IMR-90 (cell line): ENCODE data around the gene ATG7. TPM values are rescaled to one million over a fixed set of nuclear protein-coding genes. Genes with fewer than 3 reads are reported as not detected.

ENCODE experiments used
- ATAC-seq: fragments of 200-7000 bp; cut with Tn5 transposase; 2 replicates; pipeline ENCODE4 v1.9.1; 2020; ENCODE audit warnings: low read depth, mild to moderate bottlenecking, moderate library complexity
- BruUV-seq: library from RNA; stranded (reverse); fragments of 400-500 nt; replicated peaks from 2 replicates; lab custom pipeline; 2021; lab: Mats Ljungman, UMichigan
- CTCF ChIA-PET: fragments of 300-600 bp; formaldehyde crosslinking; extraction: SDS; loops from one replicate; lab custom pipeline; 2021; ENCODE audit warnings: antibody characterized with exemption; lab: Yijun Ruan, JAX
- POLR2A ChIA-PET: fragments of 300-600 bp; sonication (Branson Sonifier 250); formaldehyde crosslinking; loops from one replicate; lab custom pipeline; 2022; ENCODE audit warnings: antibody characterized with exemption; ENCODE audit not compliant: unreplicated experiment; lab: Charles Lee
- DNase-seq: peaks from one replicate; pipeline ENCODE4 v3.0.0; 2013
- H2AFZ ChIP-seq: replicated peaks from 2 replicates; pipeline ENCODE3; 2013; ENCODE audit warnings: low read length, mild to moderate bottlenecking; ENCODE audit not compliant: poor library complexity
- H2AK5ac ChIP-seq: 2 replicates; pipeline ENCODE4 v1.6.1; 2013; ENCODE audit warnings: low read depth, low read length, inconsistent platforms
- H2AK9ac ChIP-seq: replicated peaks from 2 replicates; pipeline ENCODE3; 2013; ENCODE audit warnings: mild to moderate bottlenecking, low read depth, low read length, moderate library complexity; ENCODE audit not compliant: poor library complexity
- H2BK120ac ChIP-seq: 2 replicates; pipeline ENCODE4 v1.6.1; 2013; ENCODE audit warnings: low read depth, low read length, inconsistent platforms
- H2BK15ac ChIP-seq: 3 replicates; pipeline ENCODE4 v1.6.1; 2013; ENCODE audit warnings: low read depth, low read length, inconsistent platforms
- H2BK20ac ChIP-seq: 2 replicates; pipeline ENCODE4 v1.6.1; 2013; ENCODE audit warnings: low read depth, mild to moderate bottlenecking, inconsistent platforms, low read length, moderate library complexity
- H2BK5ac ChIP-seq: 2 replicates; pipeline ENCODE4 v1.6.1; 2013; ENCODE audit warnings: mild to moderate bottlenecking, low read depth, low read length, inconsistent platforms; ENCODE audit not compliant: poor library complexity, severe bottlenecking
- H3K14ac ChIP-seq: replicated peaks from 2 replicates; pipeline ENCODE4 v1.6.1; 2013; ENCODE audit warnings: low read depth, low read length, inconsistent platforms
- H3K18ac ChIP-seq: 2 replicates; pipeline ENCODE4 v1.6.1; 2013; ENCODE audit warnings: low read depth, low read length, control low read depth
- H3K23ac ChIP-seq: 2 replicates; pipeline ENCODE4 v1.6.1; 2013; ENCODE audit warnings: low read depth, low read length, inconsistent platforms
- H3K27ac ChIP-seq: 2 replicates; pipeline ENCODE4 v1.5.1; 2013; ENCODE audit warnings: mild to moderate bottlenecking, control low read depth, low read length; ENCODE audit not compliant: insufficient read depth
- H3K27me3 ChIP-seq: 2 replicates; pipeline ENCODE4 v1.6.1; 2013; ENCODE audit warnings: low read length; ENCODE audit not compliant: control insufficient read depth, insufficient read depth
- H3K36me3 ChIP-seq: 2 replicates; pipeline ENCODE4 v1.6.1; 2013; ENCODE audit warnings: low read length, mixed read lengths; ENCODE audit not compliant: control insufficient read depth, insufficient read depth
- H3K4ac ChIP-seq: 2 replicates; pipeline ENCODE4 v1.6.1; 2013; ENCODE audit warnings: low read depth, low read length, inconsistent platforms
- H3K4me1 ChIP-seq: 2 replicates; pipeline ENCODE4 v1.6.1; 2013; ENCODE audit warnings: low read length, mixed read lengths; ENCODE audit not compliant: control insufficient read depth, insufficient read depth
- H3K4me2 ChIP-seq: 2 replicates; pipeline ENCODE4 v1.6.1; 2013; ENCODE audit warnings: low read depth, mild to moderate bottlenecking, control low read depth, low read length, moderate library complexity
- H3K4me3 ChIP-seq: 2 replicates; pipeline ENCODE4 v1.5.1; 2013; ENCODE audit warnings: low read depth, mild to moderate bottlenecking, control low read depth, low read length, moderate library complexity; ENCODE audit not compliant: insufficient read depth
- H3K56ac ChIP-seq: 2 replicates; pipeline ENCODE4 v1.6.1; 2013; ENCODE audit warnings: low read length, inconsistent platforms; ENCODE audit not compliant: insufficient read depth; ENCODE audit errors: extremely low read depth
- H3K79me1 ChIP-seq, 2 experiments: 2 replicates each; pipeline ENCODE4 v1.6.1; 2013; ENCODE audit warnings: low read length in 2 of 2, inconsistent platforms in 1 of 2, low read depth in 1 of 2
- H3K9ac ChIP-seq: 2 replicates; pipeline ENCODE4 v1.6.1; 2013; ENCODE audit warnings: low read depth, low read length, control low read depth
- H3K9me1 ChIP-seq: 2 replicates; pipeline ENCODE4 v1.6.1; 2013; ENCODE audit warnings: low read length, inconsistent platforms; ENCODE audit not compliant: insufficient read depth
- H3K9me3 ChIP-seq: 2 replicates; pipeline ENCODE4 v1.6.1; 2013; ENCODE audit warnings: low read length; ENCODE audit not compliant: control insufficient read depth, insufficient read depth
- H4K20me1 ChIP-seq: 2 replicates; pipeline ENCODE4 v1.6.1; 2013; ENCODE audit warnings: low read length, inconsistent platforms; ENCODE audit not compliant: insufficient read depth
- H4K5ac ChIP-seq: 2 replicates; pipeline ENCODE4 v1.6.1; 2013; ENCODE audit warnings: mild to moderate bottlenecking, low read depth, low read length, control low read depth
- H4K8ac ChIP-seq, 2 experiments: 2 replicates each; pipeline ENCODE4 v1.6.1; 2013; ENCODE audit warnings: low read depth in 2 of 2, low read length in 2 of 2, control low read depth in 1 of 2, inconsistent platforms in 1 of 2
- H4K91ac ChIP-seq: 2 replicates; pipeline ENCODE4 v1.6.1; 2013; ENCODE audit warnings: low read depth, low read length, inconsistent platforms; ENCODE audit not compliant: insufficient read depth
- BHLHE40 ChIP-seq: fragments of 150-350 bp; IDR thresholded peaks from 2 replicates; pipeline ENCODE4 v1.6.1; 2016; ENCODE audit warnings: mild to moderate bottlenecking, low read depth, low read length
- CHD1 ChIP-seq: IDR thresholded peaks from 2 replicates; pipeline ENCODE4 v1.6.1; 2012; ENCODE audit warnings: low read depth, low read length, improper control_type of control experiment
- CTCF ChIP-seq: conservative IDR thresholded peaks from 2 replicates; pipeline ENCODE4 v1.5.1; 2012; ENCODE audit warnings: mild to moderate bottlenecking, low read depth, low read length, improper control_type of control experiment
- ELK1 ChIP-seq: fragments of 150-350 bp; IDR thresholded peaks from 2 replicates; pipeline ENCODE4 v1.6.1; 2016; ENCODE audit warnings: low read depth, mild to moderate bottlenecking, low read length, moderate library complexity, borderline replicate concordance
- FOS ChIP-seq: fragments of 150-350 bp; IDR thresholded peaks from 2 replicates; pipeline ENCODE4 v1.6.1; 2016; ENCODE audit warnings: low read depth, low read length
- MAFK ChIP-seq: IDR thresholded peaks from 2 replicates; pipeline ENCODE4 v1.6.1; 2012; ENCODE audit warnings: low read depth, low read length, improper control_type of control experiment
- MAZ ChIP-seq: IDR thresholded peaks from 2 replicates; pipeline ENCODE4 v1.6.1; 2012; ENCODE audit warnings: low read depth, mild to moderate bottlenecking, low read length, improper control_type of control experiment, moderate library complexity, borderline replicate concordance
- MXI1 ChIP-seq: IDR thresholded peaks from 2 replicates; pipeline ENCODE4 v1.6.1; 2012; ENCODE audit warnings: low read depth, mild to moderate bottlenecking, low read length, moderate library complexity, borderline replicate concordance
- NFE2L2 ChIP-seq: fragments of 150-350 bp; IDR thresholded peaks from 2 replicates; pipeline ENCODE4 v1.6.1; 2016; ENCODE audit warnings: low read depth, mild to moderate bottlenecking, low read length
- POLR2A ChIP-seq: IDR thresholded peaks from 2 replicates; pipeline ENCODE4 v1.6.1; 2012; ENCODE audit warnings: mild to moderate bottlenecking, low read depth, low read length
- RAD21 ChIP-seq: IDR thresholded peaks from 2 replicates; pipeline ENCODE4 v1.6.1; 2012; ENCODE audit warnings: low read length, improper control_type of control experiment
- RFX5 ChIP-seq: IDR thresholded peaks from 2 replicates; pipeline ENCODE4 v1.8.0; 2012; ENCODE audit warnings: low read depth, mild to moderate bottlenecking, low read length, moderate library complexity
- SMC3 ChIP-seq: fragments of 150-350 bp; IDR thresholded peaks from 2 replicates; pipeline ENCODE4 v1.6.1; 2016; ENCODE audit warnings: low read depth, mild to moderate bottlenecking, antibody characterized with exemption, low read length, moderate library complexity
- USF2 ChIP-seq: fragments of 150-350 bp; IDR thresholded peaks from 2 replicates; pipeline ENCODE4 v1.6.1; 2017; ENCODE audit warnings: mild to moderate bottlenecking, antibody characterized with exemption, low read length, low read depth
- WGBS, 2 experiments: methylation state at CpG; one replicate each; pipeline versions ENCODE4 v1.1.5 to v1.1.7; 2013; ENCODE audit warnings: missing lambda C conversion rate in 2 of 2; ENCODE audit not compliant: insufficient read length in 1 of 2; ENCODE audit errors: extremely low coverage in 2 of 2; 5-methylcytosine and 5-hydroxymethylcytosine counted together
- dilution Hi-C: fragments of 300-500 bp; cut with HindIII; formaldehyde crosslinking; loops from one replicate; pipeline ENCODE4 v1.14.3; 2018; ENCODE audit warnings: low sequenced_read_pairs; ENCODE audit not compliant: unreplicated experiment
- in situ Hi-C: fragments of 300-500 bp; cut with MboI; formaldehyde crosslinking; loops from 3 replicates; pipeline ENCODE4 v1.14.3; 2019; ENCODE audit warnings: low sequenced_read_pairs, inconsistent platforms, mixed read lengths
- intact Hi-C: fragments of 100-400 bp; cut with micrococcal nuclease; formaldehyde crosslinking; loops from 2 replicates; pipeline ENCODE4 v1.10.0; 2022
- polyA plus RNA-seq, 3 experiments: library from polyadenylated mRNA; depleted of rRNA; stranded (reverse); fragments of >200 nt; gene quantifications; 2 replicates each; pipeline ENCODE4 v1.2.3, GENCODE V29; 2012; ENCODE audit warnings: low replicate concordance in 1 of 3
- total RNA-seq: library from RNA; depleted of rRNA; stranded (reverse); fragments of >200 nt; gene quantifications from 2 replicates; pipeline ENCODE4 v1.2.3, GENCODE V29; 2012

ATG7 gene
- total and polyA plus RNA-seq, 2 of the 4 experiments (the other 2 are of a cell fraction): 15.6 to 51.4 TPM

GRCh38 chr3:11327619-11328018 is 55.4 kb downstream of the ATG7 start:
- no TSS peak for BruUV-seq
- H3K9ac ChIP-seq: no peak overlapping the region
- POLR2A ChIA-PET: no interaction called here
- no peaks in the 10 kb centered on the region for H3K9me3 ChIP-seq
- no peak overlapping the region for H2BK15ac ChIP-seq
- no peak overlapping the region for H2AFZ ChIP-seq
- no peak overlapping the region for H3K18ac ChIP-seq
- in situ Hi-C loops (loop anchor here (25.0 kb wide), 2 partner anchors 165 to 565 kb away; partner anchors contain the start of gene HRH1), intact Hi-C loops (no loop called here), dilution Hi-C loops (no loop called here)
- DNase-seq (no peak), ATAC-seq (no peak)
- no peak overlapping the region for H2BK5ac ChIP-seq
- no peak overlapping the region for H2BK20ac ChIP-seq
- H3K56ac ChIP-seq: no peak overlapping the region
- CTCF ChIA-PET: no interaction called here
- peaks cover 0 to 4% of the 10 kb centered on the region in 2 experiments; a peak in 2 of 4 replicates for H3K79me1 ChIP-seq
- H3K4ac ChIP-seq: no peak overlapping the region
- H3K9me1 ChIP-seq: peaks cover 4% of the 10 kb centered on the region; the same call in 1 of the 2 replicates
- no peak for TF ChIP-seq RAD21
- no peak for TF ChIP-seq MXI1
- TF ChIP-seq MAZ: no peak
- no peak for TF ChIP-seq CHD1
- no peak for TF ChIP-seq FOS
- TF ChIP-seq CTCF: no peak
- TF ChIP-seq ELK1: no peak
- no peak for TF ChIP-seq RFX5
- TF ChIP-seq MAFK: no peak
- TF ChIP-seq BHLHE40: no peak
- no peak for TF ChIP-seq POLR2A
- no peak for TF ChIP-seq USF2
- TF ChIP-seq SMC3: no peak
- no peak for TF ChIP-seq NFE2L2
- no peak overlapping the region for H3K4me3 ChIP-seq
- H3K27me3 ChIP-seq: no peaks in the 10 kb centered on the region
- H4K91ac ChIP-seq: no peak overlapping the region
- WGBS, 2 experiments: no CpG with 5 or more reads among the region's 3 CpGs
- peaks cover 7% of the 10 kb centered on the region for H3K4me1 ChIP-seq
- H3K27ac ChIP-seq: no peak overlapping the region
- H3K23ac ChIP-seq: no peak overlapping the region
- H3K4me2 ChIP-seq: no peak overlapping the region
- H4K8ac ChIP-seq: no peak overlapping the region
- H4K20me1 ChIP-seq: no peaks in the 10 kb centered on the region
- H2BK120ac ChIP-seq: no peak overlapping the region
- no peak overlapping the region for H2AK9ac ChIP-seq
- peaks cover 5% of the 10 kb centered on the region; the same call in 1 of the 2 replicates for H3K36me3 ChIP-seq
- no peak overlapping the region for H4K5ac ChIP-seq
- no peak overlapping the region for H3K14ac ChIP-seq
- H2AK5ac ChIP-seq: no peak overlapping the region
